ENCODE data around the gene DNAI2.

DNA sequence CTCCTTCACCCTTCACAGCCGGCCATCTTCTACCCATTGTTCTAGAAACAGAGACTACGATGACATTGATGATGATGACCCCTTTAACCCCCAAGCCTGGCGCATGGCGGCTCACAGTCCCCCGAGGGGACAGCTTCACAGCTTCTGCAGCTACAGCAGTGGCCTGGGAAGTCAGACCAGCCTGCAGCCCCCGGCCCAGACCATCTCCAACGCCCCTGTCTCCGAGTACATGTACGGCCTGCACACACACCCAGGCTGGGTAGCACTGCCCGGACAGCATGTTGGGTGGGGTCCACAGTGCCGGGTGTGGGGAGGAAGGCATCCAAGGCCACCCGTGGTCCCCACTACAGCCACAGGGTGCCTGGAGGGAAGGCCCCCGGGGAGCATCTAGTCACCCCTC, 21.0 kb upstream of the DNAI2 start:
- TF ChIP-seq, protein P1, sequence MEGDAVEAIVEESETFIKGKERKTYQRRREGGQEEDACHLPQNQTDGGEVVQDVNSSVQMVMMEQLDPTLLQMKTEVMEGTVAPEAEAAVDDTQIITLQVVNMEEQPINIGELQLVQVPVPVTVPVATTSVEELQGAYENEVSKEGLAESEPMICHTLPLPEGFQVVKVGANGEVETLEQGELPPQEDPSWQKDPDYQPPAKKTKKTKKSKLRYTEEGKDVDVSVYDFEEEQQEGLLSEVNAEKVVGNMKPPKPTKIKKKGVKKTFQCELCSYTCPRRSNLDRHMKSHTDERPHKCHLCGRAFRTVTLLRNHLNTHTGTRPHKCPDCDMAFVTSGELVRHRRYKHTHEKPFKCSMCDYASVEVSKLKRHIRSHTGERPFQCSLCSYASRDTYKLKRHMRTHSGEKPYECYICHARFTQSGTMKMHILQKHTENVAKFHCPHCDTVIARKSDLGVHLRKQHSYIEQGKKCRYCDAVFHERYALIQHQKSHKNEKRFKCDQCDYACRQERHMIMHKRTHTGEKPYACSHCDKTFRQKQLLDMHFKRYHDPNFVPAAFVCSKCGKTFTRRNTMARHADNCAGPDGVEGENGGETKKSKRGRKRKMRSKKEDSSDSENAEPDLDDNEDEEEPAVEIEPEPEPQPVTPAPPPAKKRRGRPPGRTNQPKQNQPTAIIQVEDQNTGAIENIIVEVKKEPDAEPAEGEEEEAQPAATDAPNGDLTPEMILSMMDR (IDR thresholded peaks at IDR 0.05) = no peak
- no peak for TF ChIP-seq POLR2A (IDR thresholded peaks at IDR 0.05)

Data from uterus (tissue), 2 donors.